ENCODE measurements around the gene GIT2. TPM values are rescaled to one million over a fixed set of nuclear protein-coding genes. Genes with fewer than 3 reads are reported as not detected.

GIT2 gene
- total and polyA plus RNA-seq, 10 of the 15 experiments (the other 5 are each of a cell fraction or from before 2014, with no cell fraction given) = 9.1 to 49.9 (median 43.9) TPM

GRCh38 chr12:109880043-109880931 lies 115.9 kb downstream of the GIT2 start, which contains the start of gene GLTP (continued):
- TF ChIP-seq, protein P1, sequence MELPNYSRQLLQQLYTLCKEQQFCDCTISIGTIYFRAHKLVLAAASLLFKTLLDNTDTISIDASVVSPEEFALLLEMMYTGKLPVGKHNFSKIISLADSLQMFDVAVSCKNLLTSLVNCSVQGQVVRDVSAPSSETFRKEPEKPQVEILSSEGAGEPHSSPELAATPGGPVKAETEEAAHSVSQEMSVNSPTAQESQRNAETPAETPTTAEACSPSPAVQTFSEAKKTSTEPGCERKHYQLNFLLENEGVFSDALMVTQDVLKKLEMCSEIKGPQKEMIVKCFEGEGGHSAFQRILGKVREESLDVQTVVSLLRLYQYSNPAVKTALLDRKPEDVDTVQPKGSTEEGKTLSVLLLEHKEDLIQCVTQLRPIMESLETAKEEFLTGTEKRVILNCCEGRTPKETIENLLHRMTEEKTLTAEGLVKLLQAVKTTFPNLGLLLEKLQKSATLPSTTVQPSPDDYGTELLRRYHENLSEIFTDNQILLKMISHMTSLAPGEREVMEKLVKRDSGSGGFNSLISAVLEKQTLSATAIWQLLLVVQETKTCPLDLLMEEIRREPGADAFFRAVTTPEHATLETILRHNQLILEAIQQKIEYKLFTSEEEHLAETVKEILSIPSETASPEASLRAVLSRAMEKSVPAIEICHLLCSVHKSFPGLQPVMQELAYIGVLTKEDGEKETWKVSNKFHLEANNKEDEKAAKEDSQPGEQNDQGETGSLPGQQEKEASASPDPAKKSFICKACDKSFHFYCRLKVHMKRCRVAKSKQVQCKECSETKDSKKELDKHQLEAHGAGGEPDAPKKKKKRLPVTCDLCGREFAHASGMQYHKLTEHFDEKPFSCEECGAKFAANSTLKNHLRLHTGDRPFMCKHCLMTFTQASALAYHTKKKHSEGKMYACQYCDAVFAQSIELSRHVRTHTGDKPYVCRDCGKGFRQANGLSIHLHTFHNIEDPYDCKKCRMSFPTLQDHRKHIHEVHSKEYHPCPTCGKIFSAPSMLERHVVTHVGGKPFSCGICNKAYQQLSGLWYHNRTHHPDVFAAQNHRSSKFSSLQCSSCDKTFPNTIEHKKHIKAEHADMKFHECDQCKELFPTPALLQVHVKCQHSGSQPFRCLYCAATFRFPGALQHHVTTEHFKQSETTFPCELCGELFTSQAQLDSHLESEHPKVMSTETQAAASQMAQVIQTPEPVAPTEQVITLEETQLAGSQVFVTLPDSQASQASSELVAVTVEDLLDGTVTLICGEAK (IDR thresholded peaks at IDR 0.05; ENCODE audit: borderline replicate concordance) = no peak
- TF ChIP-seq PKNOX1 (IDR thresholded peaks at IDR 0.05) (no peak), POLR2AphosphoS5 (IDR thresholded peaks at IDR 0.05; ENCODE audit: low read length) (no peak), YY1 (IDR thresholded peaks at IDR 0.05; ENCODE audit: low read depth, low read length) (peak; percentile 78), STAT3 (IDR thresholded peaks at IDR 0.05; ENCODE audit: low read depth, low read length) (no peak), NFYA (IDR thresholded peaks at IDR 0.05; ENCODE audit: borderline replicate concordance, low read depth, low read length) (no peak), MEF2B (IDR thresholded peaks at IDR 0.05; ENCODE audit: partially characterized antibody, poor library complexity, severe bottlenecking) (no peak), POLR2A (IDR thresholded peaks at IDR 0.05; ENCODE audit: low read depth, low read length) (peak; percentile 75), NR2F1 (conservative IDR thresholded peaks at IDR 0.05) (peak; percentile 66), SUPT20H (IDR thresholded peaks at IDR 0.05; ENCODE audit: borderline replicate concordance, control insufficient read depth, low read depth, low read length) (no peak), STAT1 (conservative IDR thresholded peaks at IDR 0.05) (no peak), TAF1 (IDR thresholded peaks at IDR 0.05; ENCODE audit: borderline replicate concordance, low read depth, low read length) (no peak; the same call in 1 of the 2 replicates), KDM1A (IDR thresholded peaks at IDR 0.05; ENCODE audit: borderline replicate concordance) (no peak), WRNIP1 (IDR thresholded peaks at IDR 0.05; ENCODE audit: borderline replicate concordance, low read depth, low read length) (no peak), YBX1 (IDR thresholded peaks at IDR 0.05) (no peak), FOXM1 (IDR thresholded peaks at IDR 0.05; ENCODE audit: low read depth, low read length) (no peak), FOS (IDR thresholded peaks at IDR 0.05; ENCODE audit: borderline replicate concordance, extremely low read depth, insufficient read length) (peak; percentile 42), CHD1 (IDR thresholded peaks at IDR 0.05; ENCODE audit: low read depth, low read length) (no peak), NR2C2 (IDR thresholded peaks at IDR 0.05; ENCODE audit: borderline replicate concordance, control insufficient read depth, insufficient read length, low read depth) (no peak), CHD2 (IDR thresholded peaks at IDR 0.05; ENCODE audit: borderline replicate concordance, low read depth, low read length) (no peak), RCOR1 (conservative IDR thresholded peaks at IDR 0.05; ENCODE audit: low read depth, low read length) (no peak)
- TF ChIP-seq, protein P2, sequence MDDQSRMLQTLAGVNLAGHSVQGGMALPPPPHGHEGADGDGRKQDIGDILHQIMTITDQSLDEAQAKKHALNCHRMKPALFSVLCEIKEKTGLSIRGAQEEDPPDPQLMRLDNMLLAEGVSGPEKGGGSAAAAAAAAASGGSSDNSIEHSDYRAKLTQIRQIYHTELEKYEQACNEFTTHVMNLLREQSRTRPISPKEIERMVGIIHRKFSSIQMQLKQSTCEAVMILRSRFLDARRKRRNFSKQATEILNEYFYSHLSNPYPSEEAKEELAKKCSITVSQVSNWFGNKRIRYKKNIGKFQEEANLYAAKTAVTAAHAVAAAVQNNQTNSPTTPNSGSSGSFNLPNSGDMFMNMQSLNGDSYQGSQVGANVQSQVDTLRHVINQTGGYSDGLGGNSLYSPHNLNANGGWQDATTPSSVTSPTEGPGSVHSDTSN (IDR thresholded peaks at IDR 0.05; ENCODE audit: insufficient replicate concordance, low read depth, low read length) = no peak
